Skeletal muscle tissue (tissue), 4 donors: Measurements from ENCODE around the gene GDA. TPM values are rescaled to one million over a fixed set of nuclear protein-coding genes. Genes with fewer than 3 reads are reported as not detected.

Source experiments
- H3K27ac ChIP-seq: one replicate; pipeline ENCODE4 v1.7.0; 2013; ENCODE audit warnings: mild to moderate bottlenecking, low read depth, low read length, inconsistent platforms
- H3K27me3 ChIP-seq, 3 donors: one replicate each; pipeline ENCODE4 v1.7.0; 2013; ENCODE audit warnings: low read length in 3 of 3; ENCODE audit not compliant: control insufficient read depth in 3 of 3, insufficient read depth in 3 of 3
- H3K36me3 ChIP-seq, 3 donors: one replicate each; pipeline ENCODE4 v1.7.0; 2013; ENCODE audit warnings: low read length in 3 of 3; ENCODE audit not compliant: control insufficient read depth in 3 of 3, insufficient read depth in 3 of 3
- H3K4me1 ChIP-seq, 3 donors: one replicate each; pipeline ENCODE4 v1.7.0; 2013; ENCODE audit warnings: low read length in 3 of 3, mild to moderate bottlenecking in 3 of 3; ENCODE audit not compliant: control insufficient read depth in 3 of 3, insufficient read depth in 3 of 3
- H3K4me3 ChIP-seq, 3 donors: one replicate each; pipeline ENCODE4 v1.7.0; 2013; ENCODE audit warnings: low read length in 3 of 3
- H3K9ac ChIP-seq, 3 donors: one replicate each; pipeline ENCODE4 v1.7.0; 2013; ENCODE audit warnings: low read length in 3 of 3, mild to moderate bottlenecking in 3 of 3, moderate library complexity in 2 of 3, low read depth in 1 of 3
- H3K9me3 ChIP-seq, 3 donors: one replicate each; pipeline ENCODE4 v1.7.0; 2013; ENCODE audit warnings: low read length in 3 of 3; ENCODE audit not compliant: control insufficient read depth in 3 of 3
- total RNA-seq: library from RNA; depleted of rRNA; stranded (reverse); fragments of >200 nt; gene quantifications from one replicate; pipeline ENCODE4 v1.2.3, GENCODE V29; 2014
- donor health status: Osteomylitis.

GDA gene
- total RNA-seq, 1 donor from 2014 or later: 0.52 TPM

DNA sequence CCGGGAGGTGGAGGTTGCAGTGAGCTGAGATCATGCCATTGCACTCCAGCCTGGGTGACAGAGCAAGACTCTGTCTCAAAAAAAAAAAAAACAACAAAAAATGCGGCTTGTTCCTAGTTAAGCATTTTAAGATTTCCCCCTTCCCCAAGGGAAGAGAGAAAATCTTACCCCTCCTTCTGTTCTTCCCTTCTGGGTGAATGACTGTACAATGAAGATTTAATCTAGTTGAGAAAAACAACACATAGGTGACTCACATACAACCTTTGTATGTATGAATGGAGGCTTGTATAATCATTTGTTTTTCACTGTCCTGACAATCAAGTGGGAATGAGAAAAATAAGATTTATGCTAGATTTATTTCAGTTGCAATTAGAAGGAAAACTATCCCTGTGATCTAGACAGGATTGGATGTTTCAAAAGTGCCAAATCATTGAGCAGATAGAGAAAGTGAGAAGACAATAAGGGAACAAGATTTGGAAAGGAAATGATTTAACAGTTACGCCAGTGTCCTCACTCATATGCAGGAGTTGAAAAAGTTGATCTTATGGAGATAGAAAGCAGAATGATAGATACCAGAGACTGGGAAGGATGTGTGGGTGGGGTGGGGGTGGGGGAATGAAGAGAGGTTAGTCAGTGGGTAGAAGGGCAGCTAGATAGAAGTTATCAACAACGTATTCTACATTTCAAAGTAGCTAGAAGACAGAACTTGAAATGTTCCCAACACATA is 16.7 kb downstream of the GDA start:
- Histone ChIP-seq H3K27ac (no peak overlapping the region), H3K9ac (no peak overlapping the region), H3K36me3 (no peaks in the 10 kb centered on the region)

DNA sequence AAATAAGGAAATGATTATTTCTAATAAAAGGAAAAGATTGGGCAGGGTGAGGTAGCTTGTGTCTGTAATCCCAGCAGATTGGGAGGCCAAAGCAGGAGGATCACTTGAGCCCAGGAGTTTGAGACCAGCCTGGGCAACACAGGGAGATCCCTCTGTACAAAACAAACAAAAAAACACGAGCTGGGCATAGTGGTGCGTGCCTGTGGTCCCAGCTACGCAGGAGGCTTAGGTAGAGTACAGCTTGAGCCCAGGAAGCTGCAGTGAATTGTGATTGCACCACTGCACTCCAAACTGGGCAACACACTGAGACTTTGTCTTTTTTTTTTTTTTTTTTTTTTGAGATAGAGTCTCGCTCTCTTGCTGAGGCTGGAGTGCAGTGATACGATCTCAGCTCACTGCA is 18.8 kb downstream of the GDA start:
- Histone ChIP-seq H3K4me3 (no peak overlapping the region), H3K36me3 (no peaks in the 10 kb centered on the region), H3K9ac (no peak overlapping the region), H3K27me3 (no peaks in the 10 kb centered on the region), H3K9me3 (no peaks in the 10 kb centered on the region), H3K4me1 (peaks cover 0 to 16% (median 3%) of the 10 kb centered on the region in 3 donors), H3K27ac (no peak overlapping the region)

More for the DNA sequence above, 16.7 kb downstream of the GDA start:
- Histone ChIP-seq H3K4me1 (peaks cover 0 to 16% (median 3%) of the 10 kb centered on the region in 3 donors), H3K4me3 (no peak overlapping the region), H3K9me3 (no peaks in the 10 kb centered on the region), H3K27me3 (no peaks in the 10 kb centered on the region)

DNA sequence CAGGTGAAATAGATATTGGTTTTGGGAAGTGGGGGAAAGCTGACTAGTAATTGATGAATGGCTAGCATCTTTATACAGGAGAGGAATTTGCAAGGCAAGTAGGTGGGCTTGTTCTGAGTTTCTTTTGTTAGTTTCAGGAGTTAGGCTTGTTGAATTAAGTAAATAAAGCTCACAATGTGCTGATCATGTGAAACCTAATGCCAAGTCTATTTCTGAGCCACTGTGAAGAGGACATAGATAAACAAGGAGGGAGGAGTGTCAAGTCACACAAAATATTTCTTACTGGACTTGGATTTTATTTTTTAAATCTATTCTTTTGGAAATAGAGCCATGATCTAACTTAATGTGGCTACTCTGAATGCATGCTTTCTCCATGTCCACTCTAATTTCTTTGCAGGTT is 19.9 kb downstream of the GDA start:
- Histone ChIP-seq H3K36me3 (no peaks in the 10 kb centered on the region), H3K9ac (peak overlapping the region in 2 of 3 donors; percentile 24 to 25), H3K4me3 (peak overlapping the region in 1 of 3 donors; percentile 17), H3K4me1 (peaks cover 0 to 16% (median 3%) of the 10 kb centered on the region in 3 donors), H3K27ac (no peak overlapping the region), H3K27me3 (no peaks in the 10 kb centered on the region), H3K9me3 (no peaks in the 10 kb centered on the region)

DNA sequence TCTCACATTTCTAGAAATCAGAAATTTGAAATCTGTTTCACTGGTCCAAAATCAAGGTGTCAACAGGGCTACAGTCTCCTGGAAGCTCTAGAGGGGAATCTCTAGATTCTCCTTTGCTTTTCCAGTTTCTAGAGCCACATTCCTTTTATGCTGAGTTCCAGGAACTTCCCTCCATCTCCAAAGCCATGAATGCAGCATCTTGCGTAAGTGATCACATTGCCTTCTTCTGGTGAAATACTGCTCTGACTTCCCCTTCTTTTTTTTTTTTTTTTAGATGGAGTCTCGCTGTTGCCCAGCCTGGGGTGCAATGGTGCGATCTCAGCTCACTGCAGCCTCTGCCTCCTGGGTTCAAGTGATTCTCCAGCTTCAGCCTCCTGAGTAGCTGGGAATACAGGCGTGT is 23.8 kb downstream of the GDA start:
- no peaks in the 10 kb centered on the region for H3K36me3 ChIP-seq
- H3K4me3 ChIP-seq: no peak overlapping the region
- no peak overlapping the region for H3K9ac ChIP-seq
- H3K27me3 ChIP-seq: no peaks in the 10 kb centered on the region
- H3K9me3 ChIP-seq: no peaks in the 10 kb centered on the region
- H3K27ac ChIP-seq: no peak overlapping the region
- H3K4me1 ChIP-seq: peaks cover 0 to 16% (median 3%) of the 10 kb centered on the region in 3 donors

DNA sequence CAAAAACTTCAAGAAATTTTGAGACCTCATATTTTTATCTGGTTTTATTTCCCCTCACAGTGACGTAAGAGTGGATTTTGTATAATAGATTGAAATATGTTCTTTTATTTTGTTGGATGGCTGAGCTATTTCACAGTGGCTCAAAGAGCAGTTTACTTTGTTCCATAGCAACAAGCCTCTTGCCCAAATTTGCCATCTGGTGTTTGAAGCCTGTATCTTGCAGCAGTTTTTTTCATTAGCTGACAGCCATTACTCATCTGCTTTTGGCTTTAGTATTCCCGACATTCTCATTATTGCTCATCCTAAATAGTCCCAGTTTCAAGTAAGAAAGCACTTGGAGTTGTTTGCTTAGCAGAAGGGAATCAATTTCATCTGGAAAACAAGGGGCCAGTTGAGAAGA is 36.3 kb downstream of the GDA start:
- no peak overlapping the region for H3K27ac ChIP-seq
- no peaks in the 10 kb centered on the region for H3K4me1 ChIP-seq
- no peaks in the 10 kb centered on the region for H3K36me3 ChIP-seq

DNA sequence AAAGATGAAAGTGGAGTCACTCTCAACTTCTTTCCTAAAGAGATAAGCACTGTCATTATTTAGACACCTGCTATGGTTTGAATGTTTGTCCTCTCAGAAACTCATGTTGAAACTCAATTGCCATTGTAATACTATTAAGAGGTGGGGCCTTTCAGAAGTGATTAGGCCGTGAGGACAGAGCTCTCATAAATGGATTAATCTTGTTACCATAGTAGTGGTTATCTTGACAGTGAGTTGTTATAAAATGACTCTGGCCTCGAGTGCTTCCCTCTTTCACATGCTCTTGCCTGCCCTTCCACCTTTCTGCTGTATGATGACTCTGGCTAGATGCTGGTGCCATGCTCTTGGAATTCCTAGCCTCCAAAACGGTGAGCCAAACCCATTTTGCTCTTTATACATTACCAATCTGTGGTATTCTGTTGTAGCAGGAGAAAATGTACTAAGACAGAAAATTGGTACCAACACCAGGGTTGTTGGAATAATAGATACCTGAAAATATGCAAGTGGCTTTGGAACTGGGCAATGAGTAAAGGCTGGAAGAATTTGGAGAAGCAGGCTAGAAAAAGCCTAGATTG is 38.0 kb downstream of the GDA start:
- Histone ChIP-seq H3K36me3 (no peaks in the 10 kb centered on the region), H3K4me1 (no peaks in the 10 kb centered on the region), H3K9ac (no peak overlapping the region), H3K9me3 (peaks cover 0 to 3% (median 3%) of the 10 kb centered on the region in 3 donors), H3K27me3 (no peaks in the 10 kb centered on the region), H3K27ac (no peak overlapping the region), H3K4me3 (no peak overlapping the region)

More for the DNA sequence above, 36.3 kb downstream of the GDA start:
- peaks cover 0 to 3% (median 3%) of the 10 kb centered on the region in 3 donors for H3K9me3 ChIP-seq
- H3K27me3 ChIP-seq: no peaks in the 10 kb centered on the region
- H3K4me3 ChIP-seq: no peak overlapping the region
- no peak overlapping the region for H3K9ac ChIP-seq

DNA sequence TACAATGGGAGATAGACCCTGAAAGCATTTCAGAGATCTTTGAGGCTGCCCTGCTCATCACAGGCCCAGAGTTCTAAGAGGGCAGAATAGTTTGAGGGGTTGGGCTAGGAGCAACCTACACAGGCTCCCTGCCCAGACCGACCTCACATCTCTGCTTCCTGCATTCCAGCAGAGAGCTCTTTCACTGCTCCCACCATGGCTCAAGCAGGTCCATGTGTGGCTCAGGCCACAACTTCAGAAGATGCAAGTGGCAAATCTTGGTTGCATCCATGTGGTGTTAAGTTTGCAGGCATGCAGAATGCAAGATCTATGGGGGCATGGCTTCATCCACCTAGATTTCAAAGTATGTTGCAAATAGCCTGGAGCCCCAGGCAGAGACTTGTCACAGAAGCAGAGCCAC is 39.0 kb downstream of the GDA start:
- no peak overlapping the region for H3K4me3 ChIP-seq
- no peak overlapping the region for H3K9ac ChIP-seq
- no peaks in the 10 kb centered on the region for H3K36me3 ChIP-seq
- H3K27me3 ChIP-seq: no peaks in the 10 kb centered on the region
- H3K4me1 ChIP-seq: no peaks in the 10 kb centered on the region
- peaks cover 0 to under 1% (median 0%) of the 10 kb centered on the region in 3 donors for H3K9me3 ChIP-seq
- H3K27ac ChIP-seq: no peak overlapping the region

DNA sequence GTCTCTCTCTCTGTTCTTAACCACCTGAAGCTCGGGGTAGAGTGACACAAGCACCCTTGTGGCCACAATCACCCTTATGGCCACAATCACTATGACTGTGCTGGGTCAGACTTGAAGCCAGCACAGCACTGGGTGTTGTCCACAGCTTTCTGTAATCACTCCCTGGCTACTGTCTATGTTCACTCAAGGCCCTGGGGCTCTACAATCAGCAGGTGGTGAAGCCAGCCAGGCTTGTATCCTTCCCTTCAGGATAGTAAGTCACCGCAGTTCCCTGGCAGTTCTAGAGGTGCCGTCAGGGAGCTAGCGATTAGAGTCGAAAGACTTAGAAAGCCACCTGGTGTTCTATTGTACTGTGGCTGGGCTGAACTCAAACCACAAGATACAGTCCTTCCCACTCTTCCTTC is 44.2 kb downstream of the GDA start:
- Histone ChIP-seq H3K27me3 (no peaks in the 10 kb centered on the region), H3K9ac (no peak overlapping the region), H3K4me1 (no peaks in the 10 kb centered on the region), H3K4me3 (no peak overlapping the region), H3K9me3 (no peaks in the 10 kb centered on the region), H3K27ac (no peak overlapping the region), H3K36me3 (no peaks in the 10 kb centered on the region)

DNA sequence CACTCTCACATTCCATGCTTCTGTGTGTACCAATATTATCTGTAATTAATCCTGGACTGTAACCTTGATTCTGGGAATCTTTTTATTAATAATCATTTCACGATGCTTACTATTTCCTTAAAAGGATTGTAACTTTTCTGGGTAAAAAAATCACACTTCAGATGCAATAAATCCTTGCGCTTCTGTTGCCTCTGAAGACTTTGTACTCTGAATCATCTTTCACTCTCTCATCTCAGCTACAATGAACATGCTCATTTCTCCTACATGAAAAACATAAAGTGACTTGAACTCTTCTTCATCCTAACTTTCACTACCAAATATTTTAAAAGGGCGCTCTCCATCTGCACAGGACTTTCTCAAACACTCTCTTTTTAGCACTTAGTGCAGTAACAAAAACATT is 50.0 kb downstream of the GDA start:
- no peak overlapping the region for H3K27ac ChIP-seq
- H3K4me1 ChIP-seq: no peaks in the 10 kb centered on the region
- no peak overlapping the region for H3K4me3 ChIP-seq
- no peaks in the 10 kb centered on the region for H3K27me3 ChIP-seq
- H3K9me3 ChIP-seq: no peaks in the 10 kb centered on the region
- no peaks in the 10 kb centered on the region for H3K36me3 ChIP-seq
- no peak overlapping the region for H3K9ac ChIP-seq

DNA sequence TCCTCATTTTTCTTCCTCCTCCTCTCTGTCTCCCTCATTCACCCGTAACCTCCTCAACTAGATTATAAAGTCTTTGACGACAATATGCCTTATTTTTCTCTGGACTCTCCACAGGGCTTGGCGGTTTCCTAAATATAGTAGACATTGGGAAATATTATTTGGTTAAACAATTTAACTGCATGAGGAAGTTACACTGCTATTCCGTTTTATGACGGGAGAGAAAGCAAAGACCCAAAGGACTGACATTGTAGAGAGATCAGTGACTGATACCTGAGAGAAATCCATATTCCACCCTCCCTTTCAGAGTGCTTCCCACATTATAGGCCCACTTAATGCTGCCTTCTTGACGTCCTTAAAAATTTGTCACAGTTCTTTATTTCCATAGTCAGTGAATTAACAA is 51.2 kb downstream of the GDA start:
- Histone ChIP-seq H3K4me3 (no peak overlapping the region), H3K36me3 (no peaks in the 10 kb centered on the region), H3K27ac (no peak overlapping the region), H3K27me3 (no peaks in the 10 kb centered on the region), H3K4me1 (no peaks in the 10 kb centered on the region), H3K9ac (no peak overlapping the region), H3K9me3 (no peaks in the 10 kb centered on the region)
